Measurements from ENCODE around the gene ESRRG.
A peak's percentile ranks its signal among the peaks of the same experiment; 100 is the strongest.
"Not testable (repeated sequence)": the region's sequence is repeated elsewhere in the genome, so short reads cannot be mapped to it uniquely, and the experiment has no call there.

Gene ESRRG

DNA sequence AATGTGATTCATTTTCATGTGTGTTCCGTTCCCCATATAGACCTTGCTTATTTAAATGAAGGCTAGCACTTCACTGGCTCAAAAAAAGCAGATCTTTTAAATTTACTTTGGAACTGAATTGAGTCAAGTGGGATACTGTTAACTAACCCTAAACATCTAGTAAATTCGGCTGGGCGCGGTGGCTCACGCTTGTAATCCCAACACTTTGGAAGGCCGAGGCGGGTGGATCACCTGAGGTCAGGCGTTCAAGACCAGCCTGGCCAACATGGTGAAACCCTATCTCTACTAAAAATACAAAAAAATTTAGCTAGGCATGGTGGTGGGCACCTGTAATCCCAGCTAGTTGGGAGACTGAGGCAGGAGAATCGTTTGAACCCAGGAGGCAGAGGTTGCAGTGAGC is 19.2 kb downstream of the ESRRG start:
- DNase-seq: not testable (repeated sequence)

DNA sequence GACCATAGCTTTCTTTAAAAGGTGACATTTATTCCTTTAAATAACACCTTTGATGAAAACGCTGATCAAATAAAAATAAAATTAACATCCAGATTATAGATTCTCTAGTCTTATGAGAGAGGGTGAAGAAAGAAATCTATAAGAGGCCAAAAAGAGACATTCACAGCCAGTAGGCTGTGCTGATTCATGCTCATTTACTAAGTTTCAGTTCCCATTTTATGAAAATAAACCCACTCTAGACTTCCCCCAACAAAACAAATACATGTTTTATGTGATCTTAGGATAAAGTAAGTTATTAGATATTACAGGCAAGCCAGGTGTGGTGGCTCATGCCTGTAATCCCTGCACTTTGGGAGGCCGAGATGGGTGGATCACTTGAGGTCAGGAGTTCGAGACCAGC is 21.1 kb downstream of the ESRRG start:
- DNase-seq: no peak

DNA sequence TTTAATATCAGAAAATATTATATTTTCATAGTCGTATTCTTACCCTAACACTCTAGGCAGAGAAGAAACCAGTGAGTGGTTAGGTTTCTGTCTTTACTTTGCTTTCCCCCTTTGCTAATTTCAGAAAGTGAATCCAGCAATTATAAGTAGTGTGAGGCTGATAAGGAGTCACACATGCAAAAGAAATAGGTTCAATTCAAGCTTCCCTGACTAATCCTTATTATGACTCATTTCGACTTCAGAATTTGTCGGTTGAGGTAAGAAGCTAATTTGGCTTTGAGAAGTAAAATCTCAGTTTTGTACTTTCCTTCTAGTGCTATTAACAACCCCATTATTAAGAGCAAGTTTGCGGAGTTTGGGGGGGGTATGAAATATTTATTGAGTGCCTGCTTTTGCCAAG is 22.4 kb downstream of the ESRRG start:
- no peak for DNase-seq

DNA sequence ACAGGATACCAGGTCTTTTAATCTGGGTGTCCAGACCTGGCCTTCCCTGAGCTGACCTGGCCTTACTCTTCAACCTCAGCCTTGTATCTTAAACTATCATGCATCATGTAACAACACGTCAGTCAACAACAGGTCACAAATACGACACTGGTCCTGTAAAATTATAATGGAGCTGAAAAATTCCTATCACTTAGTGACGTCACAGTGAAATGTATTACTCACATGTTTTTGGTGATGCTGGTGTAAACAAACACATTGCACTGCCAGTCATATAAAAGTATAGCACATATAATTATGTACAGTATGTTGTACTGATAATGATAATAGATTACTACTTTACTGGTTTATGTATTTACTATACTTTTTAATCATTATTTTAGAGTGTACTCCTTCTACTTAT is 31.5 kb downstream of the ESRRG start:
- no peak for DNase-seq

DNA sequence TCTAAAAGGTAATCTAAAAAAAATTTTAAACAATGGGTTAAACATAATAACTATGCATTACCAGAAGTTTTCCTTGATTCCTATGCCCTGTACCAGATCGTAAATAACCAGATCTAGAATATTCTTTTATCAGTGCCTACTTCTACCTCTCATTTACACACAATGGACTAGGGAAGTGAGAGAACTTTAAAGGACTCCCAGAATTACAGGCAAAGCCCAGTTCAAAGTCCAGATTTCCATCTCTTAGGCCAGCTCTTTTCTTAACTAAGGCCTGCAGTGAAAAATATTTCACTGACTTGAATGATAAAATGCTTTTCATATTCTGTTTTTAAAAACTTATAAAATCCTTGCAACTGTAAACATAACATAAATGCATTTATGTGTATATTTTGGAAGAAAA is 32.6 kb downstream of the ESRRG start:
- DNase-seq: no peak

DNA sequence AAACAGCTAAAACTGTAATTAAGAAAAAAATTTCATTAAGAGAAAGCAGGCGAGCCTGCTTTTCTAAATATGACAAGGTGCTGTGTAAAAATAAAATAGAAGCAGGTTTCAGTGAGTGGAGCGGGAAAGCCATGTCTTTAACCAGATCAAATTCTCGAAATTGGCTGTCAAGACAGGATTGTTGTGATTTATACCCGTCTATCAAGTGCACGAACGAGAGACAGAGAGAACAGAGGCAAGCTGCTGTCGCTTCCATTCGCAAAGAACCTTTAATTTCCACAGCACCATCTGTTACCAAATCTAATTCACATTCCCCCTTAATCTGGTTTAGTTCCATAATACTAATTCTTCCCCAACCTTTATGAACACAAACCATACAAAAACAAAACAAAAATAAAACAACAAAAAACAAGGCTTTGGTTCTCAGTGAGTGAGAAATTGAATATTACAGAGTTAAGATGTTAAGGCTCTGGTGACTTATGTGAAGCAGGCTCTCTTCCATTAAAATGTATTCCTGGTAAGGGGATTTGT is 35.0 kb downstream of the ESRRG start:
- DNase-seq: no peak

DNA sequence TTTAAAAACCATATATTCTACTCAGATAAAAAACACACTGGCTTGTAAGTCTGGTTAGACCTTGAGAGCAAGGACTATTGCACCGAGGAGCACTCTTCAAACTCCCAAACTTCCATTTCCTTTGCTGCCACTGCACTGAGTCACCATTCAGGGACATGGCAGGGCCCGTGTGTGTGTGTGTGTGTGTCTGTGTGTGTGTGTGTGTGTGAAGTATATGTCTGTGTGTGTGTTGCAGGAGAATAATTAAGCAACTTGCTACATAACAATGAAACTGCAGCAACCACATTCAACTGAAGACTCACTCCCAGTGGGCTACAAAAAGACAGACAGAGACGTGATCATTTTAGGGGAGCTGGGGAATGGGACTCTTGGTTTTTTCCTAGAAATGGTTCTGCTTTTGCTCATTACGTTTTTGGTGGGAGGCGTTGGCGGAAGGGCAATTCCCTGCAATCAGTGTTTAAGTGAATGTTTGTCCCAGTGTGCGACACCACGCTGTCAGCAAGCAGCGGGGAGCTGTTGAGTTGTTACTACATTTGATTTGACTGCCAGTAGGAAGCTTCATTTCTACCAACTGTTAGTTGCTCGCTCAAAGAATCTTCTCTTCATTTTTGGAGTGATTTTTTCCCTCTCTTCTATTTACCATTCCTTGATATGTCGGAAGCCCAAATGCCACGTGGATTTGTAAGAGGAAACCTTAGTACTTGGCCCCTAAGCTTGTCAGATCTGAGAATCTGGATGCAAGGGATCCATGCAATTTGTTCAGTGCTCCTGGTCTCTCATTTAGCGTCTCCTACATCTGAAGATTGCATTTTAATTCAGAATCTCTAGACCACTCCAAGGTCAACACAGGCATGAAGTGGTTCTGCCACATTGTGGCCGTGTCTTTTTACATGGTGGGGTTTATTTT is 36.1 kb downstream of the ESRRG start:
- DNase-seq: peak; percentile 46

DNA sequence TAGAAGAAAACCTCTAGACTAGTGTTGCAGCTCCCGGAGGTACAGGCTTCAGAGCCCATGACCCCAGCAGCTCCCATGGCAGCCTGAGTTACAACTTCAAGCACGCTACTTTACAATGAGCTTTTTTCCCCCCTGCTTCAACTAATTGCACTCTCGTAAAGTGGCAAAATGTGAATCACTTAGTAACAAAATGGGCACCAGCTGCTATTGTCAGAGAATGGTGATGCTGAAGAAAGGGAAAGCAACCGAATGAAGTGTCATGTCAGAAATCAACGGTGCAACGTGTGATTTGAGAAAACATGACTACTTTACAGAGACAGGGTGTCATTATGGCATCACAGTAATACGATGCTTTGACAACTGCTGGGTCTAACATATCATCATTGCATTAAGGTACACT is 40.5 kb downstream of the ESRRG start:
- no peak for DNase-seq

DNA sequence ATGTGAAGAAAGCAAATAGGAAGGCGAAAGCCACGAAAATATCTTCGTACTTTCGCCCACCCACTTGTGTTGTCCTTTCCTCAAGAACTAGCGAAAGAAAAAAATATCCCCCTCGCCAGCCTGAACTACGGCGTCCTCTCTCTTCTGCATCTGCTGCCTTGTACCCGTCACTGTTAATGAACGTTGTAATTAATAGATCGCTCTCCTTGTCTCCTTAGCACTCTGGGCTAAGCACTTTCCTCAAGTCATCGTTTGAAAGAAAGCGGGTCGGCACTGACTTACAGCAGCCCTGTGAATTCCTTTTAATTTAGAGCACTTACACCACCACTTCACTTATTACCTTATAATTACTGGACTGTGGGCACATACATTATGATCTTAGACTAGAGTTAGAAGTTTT is 44.1 kb downstream of the ESRRG start:
- no peak for DNase-seq

DNA sequence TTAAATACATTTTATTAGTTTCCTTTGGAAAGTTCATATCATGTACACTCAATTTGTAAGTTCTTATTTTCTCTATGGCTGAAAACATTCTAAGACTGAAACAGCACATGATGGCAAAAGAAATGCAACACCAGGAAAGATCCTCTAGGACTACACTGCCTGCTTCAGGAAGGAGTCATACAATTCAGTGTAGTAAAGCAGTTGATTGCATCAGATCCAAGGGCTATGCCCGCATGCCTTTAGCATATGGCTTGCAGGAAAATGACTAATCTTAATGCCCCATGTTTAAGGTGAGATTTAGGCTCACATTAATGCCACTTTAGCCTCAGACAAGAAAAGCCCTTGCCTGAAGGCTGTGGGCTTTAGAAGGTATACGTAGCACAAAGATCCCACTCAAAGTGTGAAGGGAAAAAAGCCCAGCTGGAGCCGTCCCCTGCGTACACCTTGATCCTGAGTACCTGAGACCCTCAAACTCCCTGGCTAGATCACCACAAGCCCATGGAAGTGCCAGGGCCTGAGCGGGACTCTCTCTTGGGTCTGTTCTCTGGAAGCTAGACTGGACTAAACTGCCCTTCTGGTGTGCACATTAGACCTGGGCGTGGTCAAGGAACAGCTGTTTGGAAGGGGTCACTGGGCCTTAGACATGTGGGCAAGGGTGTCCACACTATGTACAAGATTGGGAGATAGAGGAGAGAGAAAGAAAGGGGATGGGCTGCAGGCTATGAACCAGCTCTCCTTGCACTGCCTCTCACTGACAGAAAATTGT is 52.9 kb downstream of the ESRRG start:
- peak; percentile 2 for DNase-seq

DNA sequence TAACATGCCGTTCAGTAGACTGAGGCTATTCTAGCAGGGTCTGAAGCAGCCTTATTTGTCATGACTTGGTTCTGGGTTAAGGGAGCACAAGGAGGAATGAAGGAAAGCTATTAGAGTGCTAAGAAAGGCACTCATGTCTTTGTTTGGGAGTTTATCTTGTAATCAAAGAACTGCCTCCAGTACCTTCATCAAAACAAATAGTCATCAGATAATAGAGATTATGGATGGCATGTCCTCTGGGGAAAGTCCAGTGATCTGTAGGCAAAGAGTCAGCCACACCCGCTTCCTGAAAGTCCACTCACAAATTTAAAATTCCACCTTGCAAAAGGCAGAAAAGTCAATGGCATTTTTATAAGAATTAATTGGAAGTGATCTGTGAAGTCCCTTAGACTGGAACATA is 56.8 kb downstream of the ESRRG start:
- no peak for DNase-seq

DNA sequence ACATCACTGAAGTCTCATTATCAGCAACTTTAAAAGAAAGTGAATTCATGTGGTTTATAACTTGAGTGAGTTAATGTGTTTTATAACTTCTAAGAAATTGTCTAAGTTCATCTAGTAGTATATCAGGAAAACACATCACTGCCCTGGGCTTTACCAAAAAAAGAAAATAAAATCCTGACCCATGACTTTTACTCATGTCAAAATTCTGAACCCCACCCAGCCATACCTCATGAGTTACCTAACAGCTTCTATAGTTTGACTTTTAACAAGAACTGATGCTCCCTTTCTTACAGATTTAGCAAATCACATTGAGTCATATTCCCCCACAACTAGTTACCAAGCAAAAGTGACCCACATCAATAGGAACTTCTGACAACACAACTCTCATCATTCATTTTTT is 57.4 kb downstream of the ESRRG start:
- no peak for DNase-seq

DNA sequence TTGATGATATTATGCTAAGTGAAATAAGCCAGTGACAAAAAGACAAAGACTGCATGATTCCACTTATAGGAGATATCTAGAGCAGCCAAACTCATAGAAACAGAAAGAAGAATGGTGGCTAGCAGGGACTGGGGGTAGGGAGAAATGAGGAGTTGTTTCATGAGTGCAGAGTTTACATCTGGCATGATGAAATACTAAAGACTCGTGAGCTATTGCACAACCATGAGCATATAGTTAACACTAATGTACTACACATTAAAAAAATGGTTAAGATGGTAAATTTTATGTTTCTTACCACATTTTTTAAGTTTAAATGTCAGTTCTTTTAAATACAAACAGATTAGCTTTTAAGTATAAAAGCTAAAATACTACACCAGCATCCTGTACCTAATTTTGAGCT is 57.8 kb downstream of the ESRRG start:
- no peak for DNase-seq

DNA sequence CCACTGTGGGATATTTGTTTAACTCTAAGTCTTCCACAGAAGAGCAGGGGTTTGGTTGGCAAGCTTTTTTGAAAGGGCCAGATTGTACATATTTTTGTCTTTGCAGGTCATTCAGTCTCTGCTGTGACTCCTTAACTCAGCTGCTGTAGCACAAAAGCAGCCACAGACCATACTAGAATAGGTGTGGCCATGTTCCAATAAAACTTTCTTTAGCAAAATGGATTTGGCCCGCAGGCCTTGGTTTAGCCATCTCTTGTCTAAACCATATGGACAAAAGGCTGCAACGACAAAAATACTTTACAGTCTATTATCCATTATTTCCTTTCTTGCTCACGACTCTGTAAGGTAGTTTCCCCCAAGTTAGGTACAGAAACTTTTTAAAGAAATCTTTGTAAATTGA is 60.5 kb downstream of the ESRRG start:
- DNase-seq: no peak

DNA sequence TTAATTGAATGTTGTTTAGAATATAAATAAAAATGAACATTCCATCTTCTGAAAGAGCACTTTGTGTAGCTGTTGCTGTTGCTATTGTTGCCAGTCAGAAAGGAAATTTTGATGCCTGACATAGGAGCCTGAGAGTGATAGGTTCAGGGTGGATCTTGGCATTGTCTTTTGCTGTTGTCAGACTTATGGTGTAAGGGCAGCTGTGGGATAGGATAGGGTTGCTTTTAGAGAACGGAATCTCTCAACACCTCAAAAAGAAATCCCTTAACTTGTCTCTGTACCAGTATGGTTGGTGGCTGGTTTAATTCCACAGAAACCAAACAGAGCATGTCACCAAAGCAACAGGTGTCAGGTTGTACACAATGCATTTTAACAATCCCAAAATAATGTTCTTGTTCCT is 62.7 kb downstream of the ESRRG start:
- DNase-seq: no peak

DNA sequence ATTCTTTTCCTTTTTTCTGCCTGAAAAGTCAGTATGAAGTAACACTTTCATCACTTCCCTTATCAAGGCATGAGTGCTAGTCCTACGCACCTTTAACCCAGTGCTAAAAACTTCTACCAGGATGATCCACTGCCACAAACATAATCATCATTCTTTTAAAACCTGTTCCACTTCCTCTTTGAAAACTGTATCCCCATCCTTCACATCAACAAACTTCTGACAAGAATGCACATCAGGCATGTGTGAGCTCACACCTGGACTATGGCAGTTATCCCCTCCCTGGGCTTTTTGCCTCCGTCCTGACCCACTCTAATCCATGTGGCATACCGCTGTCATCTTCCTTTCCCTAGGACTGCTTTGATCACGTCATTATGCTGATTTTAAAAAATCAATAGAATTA is 70.2 kb downstream of the ESRRG start:
- no peak for DNase-seq

DNA sequence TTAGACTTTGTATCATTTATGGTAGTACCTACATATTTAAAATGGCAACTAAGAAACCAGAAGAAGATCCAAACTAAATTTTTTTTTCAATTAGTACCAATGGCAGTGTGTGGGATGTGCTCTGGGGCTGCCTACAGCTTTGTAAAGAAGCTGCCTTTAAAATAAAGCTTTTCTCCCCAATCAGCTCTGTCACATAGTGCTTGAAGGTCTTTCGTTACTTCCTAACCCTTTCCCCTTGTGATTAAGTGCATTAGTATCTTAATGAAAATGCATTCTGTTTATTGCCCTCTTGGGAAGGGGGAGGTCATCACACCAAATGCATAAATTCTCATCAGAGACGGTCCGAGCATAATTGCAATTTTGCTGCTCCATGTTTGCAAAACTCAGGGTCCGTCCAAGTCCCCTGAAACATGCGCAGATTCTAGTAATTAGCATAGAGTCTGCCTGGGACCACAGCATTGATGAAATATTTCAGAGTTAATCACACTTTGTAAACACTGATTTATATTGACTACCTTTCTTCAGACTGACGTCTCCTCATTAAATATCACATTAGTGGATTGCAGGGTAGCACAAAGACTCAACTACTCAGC is 71.3 kb downstream of the ESRRG start:
- no peak for DNase-seq

DNA sequence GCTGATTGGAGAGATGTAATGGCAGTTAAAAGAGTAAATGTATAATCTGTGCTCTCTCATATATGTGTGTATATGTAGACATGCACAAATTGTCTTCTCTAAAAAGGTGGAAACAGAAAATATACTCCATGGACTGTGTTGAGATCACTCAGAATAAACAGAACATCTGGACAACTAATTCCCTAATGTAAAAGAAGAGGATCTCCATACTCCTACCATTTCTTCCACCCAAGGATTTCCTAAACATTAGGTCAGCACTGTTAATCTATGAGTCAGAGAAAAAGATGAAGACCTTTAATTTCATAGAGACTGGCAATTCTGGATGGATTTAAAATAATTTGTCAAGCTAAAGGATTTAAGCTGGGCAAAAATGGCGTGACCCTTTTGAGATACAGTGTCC is 80.1 kb downstream of the ESRRG start:
- no peak for DNase-seq

DNA sequence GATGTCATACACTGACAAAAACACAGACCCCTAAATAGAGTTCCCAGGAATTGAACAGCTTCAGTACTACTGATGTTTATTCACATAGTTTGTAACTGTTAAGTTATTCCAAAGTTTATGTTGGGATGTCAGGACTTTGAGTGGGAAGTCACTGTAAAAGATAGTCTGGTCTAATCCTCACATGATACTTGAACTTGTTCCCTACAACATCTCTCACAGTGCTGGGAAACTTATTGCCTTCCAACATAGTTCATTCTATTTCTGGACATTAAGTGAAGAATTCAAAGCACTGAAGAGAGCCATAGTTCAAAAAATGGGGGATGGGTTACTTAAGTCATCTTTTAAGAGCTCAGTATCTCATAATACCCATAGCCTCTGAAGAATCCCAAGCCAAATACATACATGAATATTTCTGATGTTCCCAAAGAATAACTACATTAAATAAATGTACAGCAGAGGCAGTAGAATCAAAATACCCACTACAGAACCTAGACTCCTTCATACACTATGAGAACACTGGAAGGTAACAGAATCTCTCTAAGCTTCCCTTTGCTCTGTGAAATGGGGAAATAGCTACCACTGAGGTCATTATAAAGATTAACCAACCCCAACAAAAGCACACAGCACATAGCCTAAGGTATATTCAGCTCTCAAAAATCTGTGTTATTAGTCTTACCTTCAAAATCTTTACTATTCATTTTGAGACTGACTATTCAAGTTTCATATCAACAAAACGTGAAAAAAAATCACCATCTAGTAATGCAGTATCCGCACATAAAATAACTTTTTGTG is 81.4 kb downstream of the ESRRG start:
- no peak for DNase-seq

DNA sequence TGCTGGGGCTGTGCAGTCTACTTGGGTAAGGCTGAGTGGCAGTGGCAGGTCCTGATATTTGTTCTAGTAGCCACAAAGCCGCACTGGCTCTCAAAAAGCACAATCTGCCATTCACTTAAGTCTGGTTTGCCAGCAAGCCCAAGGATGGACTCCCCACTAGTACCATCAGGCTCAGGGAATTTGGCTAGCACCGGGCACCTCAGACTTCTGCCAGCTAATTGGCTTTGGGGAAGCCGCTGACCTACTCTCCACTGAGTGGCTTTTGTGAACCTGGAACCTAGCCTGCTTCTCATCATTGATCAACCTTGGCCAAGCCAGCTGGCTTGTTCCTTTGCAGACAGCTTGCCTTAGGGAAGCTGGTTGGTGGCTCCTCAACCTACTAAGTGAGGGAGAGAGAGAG is 83.1 kb downstream of the ESRRG start:
- DNase-seq: no peak

DNA sequence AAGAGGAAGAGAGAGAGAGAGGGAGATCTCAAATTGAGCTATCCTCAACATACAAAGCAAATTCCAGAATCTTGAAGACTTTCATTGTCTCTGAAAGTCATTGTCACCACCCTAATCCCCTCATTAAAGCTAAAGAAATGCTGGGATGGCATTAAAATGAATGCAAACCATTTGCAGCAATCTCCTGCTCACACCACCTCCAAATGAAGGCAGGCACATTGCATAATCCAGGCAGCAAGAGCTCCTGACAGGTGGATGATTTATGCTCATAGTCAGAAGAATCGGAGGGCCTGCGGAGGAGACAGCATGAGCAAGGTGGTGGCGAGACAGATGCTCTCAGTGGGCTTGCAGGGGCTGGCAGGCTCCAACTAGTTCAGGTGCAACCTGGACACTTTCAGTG is 90.2 kb downstream of the ESRRG start:
- no peak for DNase-seq

DNA sequence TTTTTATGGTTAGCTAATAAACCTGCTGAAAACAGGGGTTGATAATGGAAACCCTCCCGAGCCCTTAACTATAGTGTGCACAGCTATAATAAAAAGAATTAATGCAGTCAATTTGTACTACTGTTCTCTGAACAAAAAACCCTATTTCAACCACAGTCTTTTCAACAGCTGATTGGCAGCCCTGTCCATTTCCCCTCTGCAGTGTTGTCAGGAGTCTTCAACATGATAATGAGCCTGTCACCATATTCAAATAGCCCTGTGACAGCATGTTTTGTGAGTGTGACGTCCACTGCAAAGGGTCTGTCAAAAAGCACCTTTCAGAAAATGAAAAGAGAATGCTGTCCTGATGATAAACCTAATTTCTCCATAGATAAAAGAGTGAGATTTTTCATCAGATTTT is 92.7 kb downstream of the ESRRG start:
- DNase-seq: no peak

DNA sequence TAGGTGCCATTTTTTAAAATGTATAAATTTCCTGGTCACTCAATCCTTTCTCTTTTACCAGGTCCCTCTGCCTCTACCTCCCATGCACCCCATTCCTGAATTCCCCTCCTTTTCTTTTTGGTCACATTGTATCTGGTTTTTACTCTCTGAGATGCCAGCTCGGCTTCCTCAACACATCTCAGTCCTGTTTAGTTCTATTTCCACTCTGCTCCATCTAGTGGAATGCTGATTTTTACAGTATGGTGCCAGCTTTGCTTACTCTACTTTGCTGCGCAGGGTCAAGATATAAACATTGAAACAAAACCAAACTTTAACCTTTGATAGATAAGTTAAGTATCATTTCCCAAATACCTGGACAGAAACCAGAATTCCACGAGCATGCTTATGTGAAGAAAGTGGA is 96.0 kb downstream of the ESRRG start:
- no peak for DNase-seq

Data from fibroblast of skin of back (primary cell).